C4-2B (cell line): Measurements from ENCODE around the gene GTF2IRD2.
"Not testable (repeated sequence)": the region's sequence is repeated elsewhere in the genome, so short reads cannot be mapped to it uniquely, and the experiment has no call there.

Source experiments
- ZFX ChIP-seq: fragments of 450-650 bp; IDR thresholded peaks from 2 replicates; pipeline ENCODE4 v1.6.1; 2017
- TF ChIP-seq, protein P1 (sequence below): fragments of 450-650 bp; conservative IDR thresholded peaks from 2 replicates; pipeline ENCODE4 v1.5.1; 2017; ENCODE audit warnings: mild to moderate bottlenecking

DNA sequence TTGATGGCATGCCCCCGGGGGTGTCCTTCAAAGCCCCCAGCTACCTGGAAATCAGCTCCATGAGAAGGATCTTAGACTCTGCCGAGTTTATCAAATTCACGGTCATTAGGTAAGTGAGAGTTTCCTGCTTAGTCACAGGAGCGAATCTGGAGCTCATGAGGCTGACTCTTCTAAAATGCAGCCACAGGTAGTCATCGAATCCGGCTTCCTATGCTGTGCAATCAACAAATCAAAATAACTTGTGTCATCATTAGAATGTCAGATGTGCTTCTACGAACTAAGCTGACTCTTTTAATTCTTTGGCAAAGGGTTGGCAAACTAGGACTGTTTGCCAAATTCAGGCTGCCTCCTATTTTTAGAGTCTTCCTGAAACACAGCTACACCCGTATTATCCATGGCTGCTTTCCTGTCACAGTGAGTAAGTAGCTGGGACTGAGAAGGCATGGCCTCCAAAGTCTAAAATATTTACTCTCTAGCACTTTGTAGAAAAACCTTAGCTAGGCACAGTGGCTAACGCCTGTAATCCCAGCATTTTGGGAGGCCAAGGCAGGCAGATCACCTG is 97.4 kb downstream of the GTF2IRD2 start:
- TF ChIP-seq, protein P1, sequence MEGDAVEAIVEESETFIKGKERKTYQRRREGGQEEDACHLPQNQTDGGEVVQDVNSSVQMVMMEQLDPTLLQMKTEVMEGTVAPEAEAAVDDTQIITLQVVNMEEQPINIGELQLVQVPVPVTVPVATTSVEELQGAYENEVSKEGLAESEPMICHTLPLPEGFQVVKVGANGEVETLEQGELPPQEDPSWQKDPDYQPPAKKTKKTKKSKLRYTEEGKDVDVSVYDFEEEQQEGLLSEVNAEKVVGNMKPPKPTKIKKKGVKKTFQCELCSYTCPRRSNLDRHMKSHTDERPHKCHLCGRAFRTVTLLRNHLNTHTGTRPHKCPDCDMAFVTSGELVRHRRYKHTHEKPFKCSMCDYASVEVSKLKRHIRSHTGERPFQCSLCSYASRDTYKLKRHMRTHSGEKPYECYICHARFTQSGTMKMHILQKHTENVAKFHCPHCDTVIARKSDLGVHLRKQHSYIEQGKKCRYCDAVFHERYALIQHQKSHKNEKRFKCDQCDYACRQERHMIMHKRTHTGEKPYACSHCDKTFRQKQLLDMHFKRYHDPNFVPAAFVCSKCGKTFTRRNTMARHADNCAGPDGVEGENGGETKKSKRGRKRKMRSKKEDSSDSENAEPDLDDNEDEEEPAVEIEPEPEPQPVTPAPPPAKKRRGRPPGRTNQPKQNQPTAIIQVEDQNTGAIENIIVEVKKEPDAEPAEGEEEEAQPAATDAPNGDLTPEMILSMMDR = not testable (repeated sequence)
- TF ChIP-seq ZFX = not testable (repeated sequence)
